ENCODE data around the gene PLOD2. TPM values are rescaled to one million over a fixed set of nuclear protein-coding genes. Genes with fewer than 3 reads are reported as not detected.

The PLOD2 gene
- total RNA-seq, 2 experiments from 2014 or later, result 0.38 to 0.65 TPM

Other genes with a start within 250 kb of the PLOD2 start
- not detected for gene PLSCR4, start 89.9 kb upstream of the PLOD2 start, total RNA-seq